CD4-positive, alpha-beta T cell treated with Interleukin-4 for 1 hour (primary cell): Measurements from ENCODE around the gene PSD4.

Experiments
- DNase-seq, 2 donors: peaks; one replicate each; pipeline ENCODE4 v3.0.0-alpha.2; 2020 to 2022

Gene PSD4

DNA sequence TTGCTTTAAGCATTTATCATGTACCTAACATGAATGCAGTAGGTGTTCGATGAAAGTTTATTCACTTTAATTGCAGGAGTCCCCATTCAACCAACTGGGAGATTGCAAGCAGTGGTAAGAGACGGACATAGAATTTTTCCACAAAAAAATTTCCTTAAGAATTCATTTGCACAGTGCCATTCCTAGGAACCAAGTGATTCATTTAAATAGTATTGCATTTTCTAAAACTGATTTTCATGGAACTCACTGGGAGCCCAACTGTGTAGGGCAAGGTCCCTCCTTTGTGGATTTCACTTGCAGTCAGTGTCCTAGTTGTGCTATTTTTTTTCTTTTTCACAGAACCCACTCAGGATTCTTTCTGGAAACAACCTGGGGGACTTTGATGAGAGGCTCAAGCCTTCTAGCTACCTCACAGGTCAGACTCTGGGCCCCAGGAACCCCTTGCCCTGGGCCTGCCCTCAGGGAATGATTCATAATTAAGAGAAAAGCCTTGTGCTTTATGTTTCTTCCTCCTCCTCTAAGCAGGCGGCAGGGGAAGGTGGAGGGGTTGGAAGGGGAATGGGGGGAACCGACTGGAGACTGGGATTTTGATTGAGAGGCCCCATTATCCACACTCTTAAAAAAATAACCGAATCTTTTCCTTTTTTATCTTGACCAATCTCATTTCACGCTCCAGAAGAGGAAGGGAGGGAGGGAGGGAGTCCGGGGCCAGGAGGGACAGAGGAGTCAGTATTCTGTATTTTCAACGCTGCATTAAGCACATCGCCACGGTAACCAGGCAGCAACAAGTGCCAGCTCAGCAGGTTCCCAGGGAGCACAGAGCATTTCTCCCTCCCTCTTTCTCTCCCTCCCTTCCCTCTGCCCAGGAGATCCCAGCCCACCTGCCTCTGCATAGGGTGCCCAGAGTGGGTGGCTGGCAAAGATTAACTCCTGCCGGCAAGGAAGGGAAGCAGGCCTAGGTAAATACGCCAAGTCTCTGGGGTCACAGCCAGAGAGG, 51.8 kb downstream of the PSD4 start:
- no peak for DNase-seq

- no peak for DNase-seq
These were observed 52.7 kb downstream of the PSD4 start for GRCh38 chr2:113226462-113226861.

- DNase-seq: no peak
These were observed 53.5 kb downstream of the PSD4 start for GRCh38 chr2:113227290-113227689.

DNA sequence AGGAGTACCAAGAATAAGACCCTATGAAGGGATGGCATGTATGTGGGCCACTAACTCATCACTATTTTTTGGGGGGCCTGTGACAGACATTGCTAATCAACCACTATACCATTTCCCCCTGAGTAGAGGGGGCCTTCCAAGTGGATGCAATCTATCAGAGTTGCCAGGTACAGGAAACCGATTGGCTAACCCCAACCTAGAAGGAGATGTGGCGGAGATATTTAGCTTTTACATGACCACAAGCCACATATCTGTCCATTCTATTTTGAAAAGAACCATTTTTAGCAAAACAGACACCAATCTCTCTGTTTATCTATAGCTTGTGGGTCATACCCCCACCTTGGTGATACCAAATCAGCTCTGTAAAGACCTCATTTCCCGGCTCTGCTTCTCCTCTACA, 53.9 kb downstream of the PSD4 start:
- no peak for DNase-seq

DNA sequence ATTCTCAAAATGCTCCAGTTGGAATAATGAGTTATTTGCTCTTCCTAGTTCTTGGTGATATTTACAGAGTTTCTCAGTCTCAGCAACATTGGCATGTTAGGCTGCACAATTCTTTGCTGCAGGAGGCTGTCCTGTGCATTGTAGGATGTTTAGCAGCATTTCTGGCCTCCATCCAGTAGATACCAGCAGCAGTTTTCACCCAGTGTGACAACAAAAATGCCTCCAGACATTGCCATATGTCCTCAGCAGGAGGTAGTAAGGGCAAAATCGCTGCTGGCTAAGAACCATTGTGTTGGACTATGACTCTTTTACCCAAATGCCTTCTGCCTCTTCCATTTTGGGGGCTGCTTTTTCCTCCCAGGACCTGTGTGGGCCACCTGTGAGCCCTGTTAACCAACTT, 54.6 kb downstream of the PSD4 start:
- no peak for DNase-seq

GRCh38 chr2:113228991-113229716, 55.4 kb downstream of the PSD4 start:
- no peak for DNase-seq

- no peak for DNase-seq
These were observed 56.0 kb downstream of the PSD4 start for GRCh38 chr2:113229795-113230194.

DNA sequence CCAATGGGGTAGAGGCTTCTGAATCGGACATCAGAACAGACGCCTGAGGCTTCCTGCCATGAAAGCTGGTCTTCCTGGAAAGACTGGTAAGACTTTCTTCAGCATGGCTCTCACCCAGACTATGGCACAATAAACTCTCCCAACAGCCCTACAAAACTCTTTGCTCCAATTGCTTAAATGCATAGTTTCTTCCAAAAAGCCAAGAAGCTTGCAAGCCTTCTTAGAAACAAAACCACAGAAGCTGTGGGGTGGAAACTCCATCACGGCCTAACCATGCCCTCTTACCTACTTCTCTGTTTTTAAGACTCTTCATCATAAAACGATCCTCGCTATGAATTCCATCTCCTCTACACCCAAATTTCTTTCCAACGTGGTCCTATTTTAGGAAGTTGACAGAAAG, 56.8 kb downstream of the PSD4 start:
- DNase-seq: no peak

GRCh38 chr2:113231064-113231463, 57.3 kb downstream of the PSD4 start:
- no peak for DNase-seq

GRCh38 chr2:113232123-113232522, 58.4 kb downstream of the PSD4 start:
- DNase-seq: no peak

DNA sequence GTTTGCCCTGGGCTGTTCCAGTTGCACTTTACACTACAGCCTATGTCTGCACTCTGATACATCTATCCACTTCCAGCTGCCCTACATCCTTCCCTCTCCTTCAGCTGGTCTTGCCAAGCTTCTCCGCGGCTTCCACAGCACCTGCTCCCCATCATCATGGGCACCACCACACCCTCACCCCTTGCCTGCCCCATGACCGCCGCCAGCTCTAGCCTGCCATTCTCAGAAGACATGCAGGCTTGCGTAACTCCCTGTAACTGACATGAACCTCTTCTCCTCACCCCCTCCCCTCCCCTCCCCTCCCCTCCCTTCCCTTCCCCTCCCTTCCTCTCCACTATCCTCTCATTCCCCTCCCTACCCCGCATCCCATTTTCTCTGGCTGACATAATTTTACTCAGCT, 59.0 kb downstream of the PSD4 start:
- no peak for DNase-seq

- no peak for DNase-seq
These were observed 60.1 kb downstream of the PSD4 start for GRCh38 chr2:113233593-113234550.

GRCh38 chr2:113234721-113235346, 61.1 kb downstream of the PSD4 start:
- no peak for DNase-seq

- DNase-seq: peak in 1 of 2 donors; percentile 74
These were observed 61.8 kb downstream of the PSD4 start for GRCh38 chr2:113235347-113236226.

DNA sequence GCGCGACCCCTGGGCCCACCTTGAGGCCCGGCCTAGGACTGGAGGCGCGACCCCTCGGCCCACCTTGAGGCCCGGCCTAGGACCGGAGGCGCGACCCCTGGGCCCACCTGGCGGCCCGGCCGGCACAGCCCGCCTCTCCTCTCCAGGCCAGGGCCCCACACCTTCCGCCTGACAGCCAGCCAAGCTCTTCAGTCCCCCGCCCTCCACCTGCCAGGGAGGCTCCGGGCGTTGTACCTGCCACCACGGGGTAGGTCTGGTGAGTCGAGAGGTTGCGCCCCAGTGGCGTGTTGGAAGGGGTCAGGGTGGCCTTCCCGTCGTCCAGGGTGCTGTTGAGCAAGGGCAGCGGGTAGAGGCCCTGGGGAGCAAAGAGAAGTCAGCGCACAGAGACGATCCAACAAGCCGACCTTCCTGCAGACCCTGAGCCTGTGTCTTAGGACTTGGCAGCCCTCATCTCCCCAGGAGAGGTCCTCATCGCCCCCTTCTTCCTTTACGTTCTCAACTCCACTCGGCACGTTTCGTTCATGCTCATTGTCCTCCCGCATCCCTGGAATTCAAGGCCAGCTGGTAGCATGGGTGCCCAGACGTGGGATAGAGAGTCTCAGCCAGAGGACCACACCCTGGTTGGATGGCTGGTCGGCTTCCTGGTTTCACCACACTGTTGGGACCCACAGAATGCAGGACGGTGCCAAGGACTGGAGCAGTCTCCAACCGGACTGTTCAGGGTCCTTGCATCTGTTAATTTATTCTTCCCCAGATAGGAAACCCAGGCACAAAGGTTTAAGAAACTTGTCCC, 62.8 kb downstream of the PSD4 start:
- no peak for DNase-seq

- DNase-seq: no peak
These were observed 63.9 kb downstream of the PSD4 start for GRCh38 chr2:113237604-113238160.

DNA sequence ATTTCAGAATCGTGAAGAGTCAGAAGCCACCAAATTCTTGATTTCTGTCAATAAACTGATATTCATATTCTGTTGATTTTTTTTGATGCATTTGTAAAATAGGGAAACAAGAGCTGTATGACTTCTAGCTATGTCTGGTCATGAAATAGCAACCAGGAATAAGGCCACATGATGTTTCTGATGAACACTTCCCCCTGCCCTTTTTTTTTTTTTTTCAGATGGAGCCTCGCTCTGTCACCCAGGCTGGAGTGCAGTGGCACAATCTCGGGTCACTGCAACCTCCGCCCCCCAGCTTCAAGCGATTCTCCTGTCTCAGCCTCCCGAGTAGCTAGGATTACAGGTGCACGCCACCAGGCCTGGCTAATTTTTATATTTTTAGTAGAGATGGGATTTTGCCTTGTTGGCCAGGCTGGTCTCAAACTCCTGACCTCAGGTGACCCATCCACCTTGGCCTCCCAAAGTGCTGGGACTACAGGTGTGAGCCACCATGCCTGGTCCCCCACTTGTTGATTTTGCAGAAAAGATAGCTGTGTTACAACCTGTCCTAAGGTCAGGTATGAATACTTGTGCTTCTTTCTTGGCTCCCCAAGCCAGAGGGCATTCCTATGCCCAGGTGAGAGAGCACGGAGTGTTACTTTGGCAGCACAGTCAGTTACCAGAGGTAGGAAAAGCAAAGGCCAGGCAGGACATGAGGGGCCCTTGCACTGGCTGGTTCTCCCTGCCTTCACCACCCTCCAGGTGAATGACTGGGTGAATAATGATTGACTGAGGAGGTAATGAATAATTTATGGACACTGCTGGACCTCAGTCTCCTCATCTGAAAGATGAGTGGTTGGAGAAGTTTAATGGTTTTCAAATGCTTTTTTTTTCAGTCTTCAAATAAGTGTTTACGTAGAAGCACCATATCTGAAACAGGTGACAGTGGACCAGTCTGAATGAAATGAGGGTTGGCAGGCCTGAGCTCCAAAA, 65.4 kb downstream of the PSD4 start:
- DNase-seq: no peak

DNA sequence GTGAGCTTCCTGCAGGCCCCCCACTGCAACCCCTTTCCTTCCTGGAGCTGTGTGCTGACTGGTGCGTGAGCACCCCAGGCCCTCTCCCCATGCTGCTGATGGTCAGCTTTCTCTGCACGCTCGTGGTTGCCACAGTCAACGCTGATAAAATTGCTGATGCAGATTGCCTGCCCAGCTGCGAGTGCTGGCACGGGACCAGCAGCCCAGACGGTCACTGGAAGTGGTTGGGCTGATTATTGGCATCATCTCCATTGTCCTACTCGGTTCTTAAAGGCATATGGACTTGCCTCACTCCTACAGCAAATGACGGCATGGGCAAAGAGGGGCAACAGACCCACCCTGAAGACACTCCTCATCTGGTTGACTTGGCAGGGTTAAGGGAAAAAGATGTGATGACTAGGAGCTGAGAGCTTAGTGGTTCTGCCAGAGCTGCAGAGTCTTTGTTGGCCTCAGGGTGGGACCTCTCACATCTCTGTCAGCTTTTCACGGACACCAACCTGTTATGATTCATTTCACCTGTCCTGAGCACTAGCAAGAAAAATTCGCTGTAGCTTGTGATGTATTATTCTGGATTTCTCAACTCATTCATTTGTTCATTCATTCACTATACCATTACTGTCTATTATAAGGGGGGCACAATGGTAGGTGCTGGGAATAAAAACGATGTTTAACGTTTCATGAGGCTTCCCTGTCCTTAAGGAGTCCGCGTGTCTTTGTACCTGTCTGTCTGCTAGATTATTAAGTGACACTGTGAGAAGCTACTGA, 66.6 kb downstream of the PSD4 start:
- DNase-seq: no peak
